Suprapubic skin (tissue), 4 donors: ENCODE data around the gene ZCCHC4. TPM values are rescaled to one million over a fixed set of nuclear protein-coding genes. Genes with fewer than 3 reads are reported as not detected.

ENCODE experiments used
- DNase-seq, 2 donors: peaks; one replicate each; pipeline ENCODE4 v3.0.0-alpha.2; 2019; ENCODE audit warnings: low spot score in 2 of 2
- H3K27ac ChIP-seq: fragments of 200-600 bp; sonication (generic); one replicate; pipeline ENCODE4 v1.5.1; 2019
- H3K27me3 ChIP-seq: fragments of 200-600 bp; sonication (generic); one replicate; pipeline ENCODE4 v1.5.1; 2019
- H3K36me3 ChIP-seq: fragments of 200-600 bp; sonication (generic); one replicate; pipeline ENCODE4 v1.5.1; 2019
- H3K4me1 ChIP-seq: fragments of 200-600 bp; sonication (generic); one replicate; pipeline ENCODE4 v1.5.1; 2019
- H3K4me3 ChIP-seq: fragments of 200-600 bp; sonication (generic); one replicate; pipeline ENCODE4 v1.5.1; 2019; ENCODE audit warnings: mild to moderate bottlenecking
- H3K9me3 ChIP-seq: fragments of 200-600 bp; sonication (generic); one replicate; pipeline ENCODE4 v1.5.1; 2019
- CTCF ChIP-seq, 2 donors: fragments of 200-600 bp in 1 of 2; fragments of 450-650 bp in 1 of 2; sonication (generic) in 1 of 2; IDR thresholded peaks; one replicate each; pipeline ENCODE4 v1.5.1; 2016 to 2019; ENCODE audit warnings: antibody characterized with exemption in 2 of 2, mild to moderate bottlenecking in 1 of 2, moderate library complexity in 1 of 2
- EP300 ChIP-seq: sonication (generic); formaldehyde crosslinking; IDR thresholded peaks from one replicate; pipeline ENCODE4 v1.6.1; 2017; ENCODE audit warnings: antibody characterized with exemption
- POLR2A ChIP-seq, 2 donors: fragments of 450-650 bp; IDR thresholded peaks; one replicate each; pipeline ENCODE4 v1.6.1; 2017; ENCODE audit warnings: antibody characterized with exemption in 2 of 2, mild to moderate bottlenecking in 2 of 2, moderate library complexity in 2 of 2
- POLR2AphosphoS5 ChIP-seq, 3 donors: sonication (generic); formaldehyde crosslinking; IDR thresholded peaks; one replicate each; pipeline ENCODE4 v1.6.1; 2017; ENCODE audit warnings: antibody characterized with exemption in 3 of 3
- WGBS: methylation state at CpG from one replicate; pipeline ENCODE4 v1.1.5; 2018; 5-methylcytosine and 5-hydroxymethylcytosine counted together
- total RNA-seq, 4 donors: library from RNA; depleted of rRNA; stranded (reverse); fragments of >200 nt; gene quantifications; one replicate each; pipeline ENCODE4 v1.1.0, GENCODE V29; 2016

Gene ZCCHC4
- total RNA-seq, 4 donors from 2014 or later, result 7.2 to 20.0 (median 11.2) TPM

GRCh38 chr4:25343671-25344070 lies 31.1 kb downstream of the ZCCHC4 start:
- no peak overlapping the region for H3K4me3 ChIP-seq
- no peak overlapping the region for H3K27ac ChIP-seq
- 95% methylated on average over 2 of the region's 2 CpGs for WGBS
- H3K36me3 ChIP-seq, result peaks cover 5% of the 10 kb centered on the region
- DNase-seq, result no peak
- H3K27me3 ChIP-seq, result no peaks in the 10 kb centered on the region
- no peaks in the 10 kb centered on the region for H3K4me1 ChIP-seq
- H3K9me3 ChIP-seq, result no peaks in the 10 kb centered on the region
- TF ChIP-seq EP300, result no peak
- no peak for TF ChIP-seq POLR2A (IDR thresholded peaks at IDR 0.05)
- no peak for TF ChIP-seq CTCF (IDR thresholded peaks at IDR 0.05)
- no peak for TF ChIP-seq POLR2AphosphoS5 (IDR thresholded peaks at IDR 0.05)

- Histone ChIP-seq H3K27me3 (no peaks in the 10 kb centered on the region), H3K4me1 (no peaks in the 10 kb centered on the region), H3K4me3 (no peak overlapping the region), H3K9me3 (no peaks in the 10 kb centered on the region), H3K36me3 (peaks cover 9% of the 10 kb centered on the region), H3K27ac (no peak overlapping the region)
- 71% methylated on average over 5 of the region's 5 CpGs for WGBS
- TF ChIP-seq EP300 (no peak), CTCF (IDR thresholded peaks at IDR 0.05) (no peak), POLR2A (IDR thresholded peaks at IDR 0.05) (no peak), POLR2AphosphoS5 (IDR thresholded peaks at IDR 0.05) (no peak)
- no peak for DNase-seq
These were observed 33.2 kb downstream of the ZCCHC4 start for GRCh38 chr4:25345744-25346143.

- WGBS, result 92% methylated on average over 3 of the region's 3 CpGs
- no peak overlapping the region for H3K4me3 ChIP-seq
- no peaks in the 10 kb centered on the region for H3K4me1 ChIP-seq
These were observed 34.3 kb downstream of the ZCCHC4 start for GRCh38 chr4:25346913-25347312.

GRCh38 chr4:25347473-25347872 lies 34.9 kb downstream of the ZCCHC4 start:
- no peak overlapping the region for H3K27ac ChIP-seq
- H3K9me3 ChIP-seq, result no peaks in the 10 kb centered on the region
- H3K36me3 ChIP-seq, result peaks cover 18% of the 10 kb centered on the region
- DNase-seq, result no peak
- H3K27me3 ChIP-seq, result no peaks in the 10 kb centered on the region
- TF ChIP-seq CTCF (IDR thresholded peaks at IDR 0.05) (no peak), POLR2A (IDR thresholded peaks at IDR 0.05) (no peak), POLR2AphosphoS5 (IDR thresholded peaks at IDR 0.05) (no peak), EP300 (no peak)
- H3K4me1 ChIP-seq, result no peaks in the 10 kb centered on the region
- no peak overlapping the region for H3K4me3 ChIP-seq
- WGBS, result 76% methylated on average over 2 of the region's 2 CpGs

More at GRCh38 chr4:25346913-25347312, 34.3 kb downstream of the ZCCHC4 start:
- no peaks in the 10 kb centered on the region for H3K9me3 ChIP-seq
- TF ChIP-seq CTCF (IDR thresholded peaks at IDR 0.05) (no peak), POLR2A (IDR thresholded peaks at IDR 0.05) (no peak), EP300 (no peak), POLR2AphosphoS5 (IDR thresholded peaks at IDR 0.05) (no peak)
- peaks cover 16% of the 10 kb centered on the region for H3K36me3 ChIP-seq
- H3K27ac ChIP-seq, result no peak overlapping the region
- no peaks in the 10 kb centered on the region for H3K27me3 ChIP-seq
- no peak for DNase-seq

GRCh38 chr4:25347971-25348370 lies 35.4 kb downstream of the ZCCHC4 start:
- WGBS, result 72% methylated on average over 2 of the region's 2 CpGs
- no peak overlapping the region for H3K27ac ChIP-seq
- DNase-seq, result no peak
- no peak for TF ChIP-seq POLR2A (IDR thresholded peaks at IDR 0.05)
- no peak for TF ChIP-seq POLR2AphosphoS5 (IDR thresholded peaks at IDR 0.05)
- TF ChIP-seq EP300, result no peak
- no peak for TF ChIP-seq CTCF (IDR thresholded peaks at IDR 0.05)
- no peak overlapping the region for H3K4me3 ChIP-seq
- H3K36me3 ChIP-seq, result peaks cover 18% of the 10 kb centered on the region
- H3K9me3 ChIP-seq, result no peaks in the 10 kb centered on the region
- no peaks in the 10 kb centered on the region for H3K27me3 ChIP-seq
- H3K4me1 ChIP-seq, result no peaks in the 10 kb centered on the region
